ENCODE data around the gene SPRYD7. TPM values are rescaled to one million over a fixed set of nuclear protein-coding genes. Genes with fewer than 3 reads are reported as not detected.

Gene SPRYD7
- total RNA-seq, 2 donors from 2014 or later: 6.1 to 9.3 TPM

DNA sequence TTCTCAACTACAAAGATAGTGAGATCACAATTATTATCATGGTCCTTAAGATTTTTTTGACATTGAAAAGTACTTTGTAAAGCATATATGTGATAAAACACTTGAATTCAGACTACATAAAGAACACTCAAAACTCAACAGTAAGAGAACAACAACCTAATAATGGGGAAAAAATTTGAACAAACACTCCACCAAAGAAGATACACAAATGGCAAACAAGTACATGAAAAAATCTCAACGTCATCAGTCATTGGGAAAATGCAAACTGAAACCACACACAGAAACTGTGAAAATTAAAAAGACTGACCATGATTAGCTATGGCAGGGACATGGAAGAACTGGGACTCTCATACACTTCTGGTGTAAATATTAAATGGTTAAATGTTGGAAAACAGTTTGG lies 70.9 kb downstream of the SPRYD7 start:
- TF ChIP-seq, protein P1, sequence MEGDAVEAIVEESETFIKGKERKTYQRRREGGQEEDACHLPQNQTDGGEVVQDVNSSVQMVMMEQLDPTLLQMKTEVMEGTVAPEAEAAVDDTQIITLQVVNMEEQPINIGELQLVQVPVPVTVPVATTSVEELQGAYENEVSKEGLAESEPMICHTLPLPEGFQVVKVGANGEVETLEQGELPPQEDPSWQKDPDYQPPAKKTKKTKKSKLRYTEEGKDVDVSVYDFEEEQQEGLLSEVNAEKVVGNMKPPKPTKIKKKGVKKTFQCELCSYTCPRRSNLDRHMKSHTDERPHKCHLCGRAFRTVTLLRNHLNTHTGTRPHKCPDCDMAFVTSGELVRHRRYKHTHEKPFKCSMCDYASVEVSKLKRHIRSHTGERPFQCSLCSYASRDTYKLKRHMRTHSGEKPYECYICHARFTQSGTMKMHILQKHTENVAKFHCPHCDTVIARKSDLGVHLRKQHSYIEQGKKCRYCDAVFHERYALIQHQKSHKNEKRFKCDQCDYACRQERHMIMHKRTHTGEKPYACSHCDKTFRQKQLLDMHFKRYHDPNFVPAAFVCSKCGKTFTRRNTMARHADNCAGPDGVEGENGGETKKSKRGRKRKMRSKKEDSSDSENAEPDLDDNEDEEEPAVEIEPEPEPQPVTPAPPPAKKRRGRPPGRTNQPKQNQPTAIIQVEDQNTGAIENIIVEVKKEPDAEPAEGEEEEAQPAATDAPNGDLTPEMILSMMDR (IDR thresholded peaks at IDR 0.05): no peak
- no peaks in the 10 kb centered on the region for H3K9me3 ChIP-seq
- H3K36me3 ChIP-seq: no peaks in the 10 kb centered on the region
- H3K4me1 ChIP-seq: no peaks in the 10 kb centered on the region
- no peak for DNase-seq (ENCODE audit: low spot score)
- H3K4me3 ChIP-seq: no peak overlapping the region
- H3K27me3 ChIP-seq: no peaks in the 10 kb centered on the region
- no peak overlapping the region for H3K27ac ChIP-seq

DNA sequence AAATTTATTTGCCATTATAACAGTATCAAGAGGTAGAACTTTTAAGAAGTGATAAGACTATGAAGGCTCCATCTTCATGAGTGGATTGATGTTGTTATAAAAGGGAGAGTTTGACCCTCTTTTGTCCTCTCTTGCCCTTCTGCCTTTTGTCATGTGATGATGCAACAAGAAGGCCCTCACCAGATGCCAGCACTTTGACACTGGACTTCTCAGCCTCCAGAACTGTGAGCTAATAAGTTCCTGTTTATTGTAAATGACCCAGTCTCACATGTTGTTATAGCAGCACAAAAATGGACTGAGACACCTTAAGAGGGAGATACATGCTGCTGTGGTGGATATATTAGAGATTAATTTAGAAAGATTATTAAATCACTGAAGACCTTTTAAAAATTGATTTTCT lies 71.6 kb downstream of the SPRYD7 start:
- TF ChIP-seq, protein P1 (IDR thresholded peaks at IDR 0.05): no peak
- DNase-seq (ENCODE audit: low spot score): no peak
- Histone ChIP-seq H3K4me1 (no peaks in the 10 kb centered on the region), H3K4me3 (no peak overlapping the region), H3K9me3 (no peaks in the 10 kb centered on the region), H3K36me3 (no peaks in the 10 kb centered on the region), H3K27me3 (no peaks in the 10 kb centered on the region), H3K27ac (no peak overlapping the region)

Other genes starting within 250 kb of the SPRYD7 start
- gene EBPL, start 244.9 kb downstream of the SPRYD7 start, total RNA-seq: 10 to 100 TPM; 17.6 to 22.6 TPM
- gene KPNA3, start 143.7 kb downstream of the SPRYD7 start, total RNA-seq: 10 to 100 TPM; 36.6 to 42.0 TPM
- gene TRIM13, start 60.7 kb upstream of the SPRYD7 start, total RNA-seq: 10 to 100 TPM; 15.8 to 16.0 TPM
- gene KCNRG, start 79.1 kb upstream of the SPRYD7 start, total RNA-seq: 1 to 10 TPM; 1.6 TPM